Fibroblast of pulmonary artery (primary cell): ENCODE results near the gene DMTF1.
"Not testable (repeated sequence)": the region's sequence is repeated elsewhere in the genome, so short reads cannot be mapped to it uniquely, and the experiment has no call there.

Experiments used
- DNase-seq: peaks from one replicate; pipeline ENCODE4 v3.0.0-alpha.2; 2010; ENCODE audit warnings: low read depth
- H3K4me3 ChIP-seq: replicated peaks from 2 replicates; pipeline ENCODE4 v1.5.1; 2011; ENCODE audit warnings: low read depth, mild to moderate bottlenecking, control low read depth, low read length, moderate library complexity
- CTCF ChIP-seq: IDR thresholded peaks from 2 replicates; pipeline ENCODE4 v1.5.1; 2011; ENCODE audit warnings: mild to moderate bottlenecking, control low read depth, low read length, inconsistent platforms; ENCODE audit errors: missing control alignments

The DMTF1 gene

GRCh38 chr7:87234949-87235348 is 82.7 kb downstream of the DMTF1 start:
- no peak for TF ChIP-seq CTCF
- no peak overlapping the region for H3K4me3 ChIP-seq
- peak; percentile 36 for DNase-seq

- not testable (repeated sequence) for DNase-seq, H3K4me3 ChIP-seq
Observed at GRCh38 chr7:87238464-87239051, 86.3 kb downstream of the DMTF1 start.

GRCh38 chr7:87245671-87246070 is 93.4 kb downstream of the DMTF1 start:
- H3K4me3 ChIP-seq, DNase-seq: not testable (repeated sequence)
